ENCODE measurements around the gene FAM169A. TPM values are rescaled to one million over a fixed set of nuclear protein-coding genes. Genes with fewer than 3 reads are reported as not detected.

The FAM169A gene
- total RNA-seq, 1 experiment from 2014 or later: 23.2 TPM

GRCh38 chr5:74839229-74839628 lies 27.0 kb downstream of the FAM169A start:
- ATAC-seq (no peak), DNase-seq (ENCODE audit: low read depth, low spot score) (no peak)
- intact Hi-C loops (cut with micrococcal nuclease): no loop called here
- no peaks in the 10 kb centered on the region for H3K9me2 ChIP-seq (ENCODE audit: insufficient read depth)
- no peaks in the 10 kb centered on the region for H3K27me3 ChIP-seq (ENCODE audit: insufficient read depth, low read length)
- H2AFZ ChIP-seq (ENCODE audit: low read depth, low read length, poor library complexity, severe bottlenecking): no peak overlapping the region
- no peak overlapping the region for H3K4me2 ChIP-seq (ENCODE audit: low read length)
- TF ChIP-seq ZNF274 (IDR thresholded peaks at IDR 0.05; ENCODE audit: low read depth, low read length) (no peak), YY1 (IDR thresholded peaks at IDR 0.05; ENCODE audit: extremely low read depth, insufficient replicate concordance, low read depth, low read length) (no peak), RAD21 (IDR thresholded peaks at IDR 0.05; ENCODE audit: low read depth) (no peak), EZH2phosphoT487 (IDR thresholded peaks at IDR 0.05; ENCODE audit: borderline replicate concordance) (no peak), CBX3 (IDR thresholded peaks at IDR 0.05; ENCODE audit: low read depth) (no peak), EZH2 (IDR thresholded peaks at IDR 0.05) (no peak), SRF (IDR thresholded peaks at IDR 0.05; ENCODE audit: low read depth) (no peak), TCF7L2 (IDR thresholded peaks at IDR 0.05; ENCODE audit: borderline replicate concordance, extremely low read depth, insufficient read depth, insufficient read length) (no peak), ELF1 (IDR thresholded peaks at IDR 0.05; ENCODE audit: borderline replicate concordance, low read depth) (no peak), ZBTB33 (IDR thresholded peaks at IDR 0.05; ENCODE audit: extremely low read depth, insufficient replicate concordance, low read length) (no peak), ZFX (IDR thresholded peaks at IDR 0.05) (no peak), POLR2AphosphoS5 (IDR thresholded peaks at IDR 0.05; ENCODE audit: low read depth, low read length) (no peak), EGR1 (IDR thresholded peaks at IDR 0.05; ENCODE audit: low read depth) (no peak), SIN3A (IDR thresholded peaks at IDR 0.05; ENCODE audit: low read depth) (no peak), ATF3 (IDR thresholded peaks at IDR 0.05) (no peak)
- H3K27ac ChIP-seq (ENCODE audit: low read depth, low read length): no peak overlapping the region
- H3K9ac ChIP-seq (ENCODE audit: low read length): no peak overlapping the region
- BruUV-seq (replicated peaks): no TSS peak
- H3K36me3 ChIP-seq (ENCODE audit: control insufficient read depth in 1 of 2, insufficient read depth in 2 of 2, low read length in 2 of 2): peaks cover 0 to 2% of the 10 kb centered on the region in 2 experiments; a peak in 2 of 4 replicates
- H4K20me1 ChIP-seq (ENCODE audit: insufficient read depth): no peaks in the 10 kb centered on the region
- CTCF ChIA-PET: no interaction called here
- H3K79me2 ChIP-seq (ENCODE audit: insufficient read depth, low read length): peaks cover 15% of the 10 kb centered on the region; the same call in 1 of the 2 replicates
- RAD21 ChIA-PET (ENCODE audit: low non-redundant PET in 1 of 2, low total read pairs in 2 of 2, uncharacterized antibody in 2 of 2, unreplicated experiment in 2 of 2): no interaction called here
- no peaks in the 10 kb centered on the region for H3K9me3 ChIP-seq (ENCODE audit: control insufficient read depth in 1 of 2, insufficient read depth in 1 of 2, low read depth in 1 of 2, low read length in 2 of 2)
- POLR2A ChIA-PET: no interaction called here
- H3K4me3 ChIP-seq (replicated peaks in 1 of 2; ENCODE audit: low read depth in 1 of 2, low read length in 2 of 2): no peak overlapping the region
- H3K4me1 ChIP-seq (ENCODE audit: control insufficient read depth in 1 of 2, insufficient read depth in 2 of 2, low read length in 2 of 2): no peaks in the 10 kb centered on the region
